DMS 273 treated with DMSO at 0.1 percent for 48 hours (cell line): ENCODE data around the gene ZC3HAV1.

Source experiments
- DNase-seq: peaks from one replicate; lab custom pipeline; 2025; lab: John Stamatoyannopoulos, UW

Gene ZC3HAV1

GRCh38 chr7:139016931-139017511 lies 92.5 kb downstream of the ZC3HAV1 start:
- peak; percentile 67 for DNase-seq

- no peak for DNase-seq
Measured at GRCh38 chr7:139011373-139011772, 98.1 kb downstream of the ZC3HAV1 start.

- no peak for DNase-seq
Measured at GRCh38 chr7:139004321-139005090, 105.0 kb downstream of the ZC3HAV1 start.

- no peak for DNase-seq
Measured at GRCh38 chr7:138999414-138999813, 110.1 kb downstream of the ZC3HAV1 start.
